Loucy (cell line): ENCODE measurements around the gene BCLAF3.

ENCODE experiments used
- EZH2phosphoT487 ChIP-seq: fragments of 200-600 bp; IDR thresholded peaks from 2 replicates; pipeline ENCODE4 v1.6.1; 2018; ENCODE audit warnings: antibody characterized with exemption, mild to moderate bottlenecking, moderate library complexity, borderline replicate concordance
- TF ChIP-seq, protein P1 (sequence below): fragments of 200-600 bp; sonication (generic); conservative IDR thresholded peaks from 2 replicates; pipeline ENCODE4 v1.5.1; 2014; ENCODE audit warnings: mild to moderate bottlenecking, antibody characterized with exemption, low read length

DNA sequence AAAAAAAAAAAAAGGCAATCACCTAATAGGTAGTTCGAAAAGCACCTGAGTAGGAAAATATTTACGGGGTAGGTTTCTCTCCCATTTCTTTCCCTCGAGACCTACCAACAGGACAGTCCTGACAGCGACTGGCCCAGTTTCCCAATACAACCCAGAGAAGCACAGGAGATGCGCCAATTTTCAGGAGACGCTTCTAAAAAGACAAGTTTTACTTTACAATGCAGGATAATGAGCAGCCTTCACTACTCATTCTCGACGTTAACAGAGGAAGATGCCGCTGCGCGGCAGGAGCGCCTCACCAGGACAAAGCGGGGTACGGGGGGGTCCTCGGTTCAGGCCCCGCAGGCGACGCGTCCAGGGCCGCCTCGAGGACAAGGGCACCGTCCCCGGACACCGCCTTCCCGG, 708 bp downstream of the BCLAF3 start:
- TF ChIP-seq EZH2phosphoT487, result no peak
- TF ChIP-seq, protein P1, sequence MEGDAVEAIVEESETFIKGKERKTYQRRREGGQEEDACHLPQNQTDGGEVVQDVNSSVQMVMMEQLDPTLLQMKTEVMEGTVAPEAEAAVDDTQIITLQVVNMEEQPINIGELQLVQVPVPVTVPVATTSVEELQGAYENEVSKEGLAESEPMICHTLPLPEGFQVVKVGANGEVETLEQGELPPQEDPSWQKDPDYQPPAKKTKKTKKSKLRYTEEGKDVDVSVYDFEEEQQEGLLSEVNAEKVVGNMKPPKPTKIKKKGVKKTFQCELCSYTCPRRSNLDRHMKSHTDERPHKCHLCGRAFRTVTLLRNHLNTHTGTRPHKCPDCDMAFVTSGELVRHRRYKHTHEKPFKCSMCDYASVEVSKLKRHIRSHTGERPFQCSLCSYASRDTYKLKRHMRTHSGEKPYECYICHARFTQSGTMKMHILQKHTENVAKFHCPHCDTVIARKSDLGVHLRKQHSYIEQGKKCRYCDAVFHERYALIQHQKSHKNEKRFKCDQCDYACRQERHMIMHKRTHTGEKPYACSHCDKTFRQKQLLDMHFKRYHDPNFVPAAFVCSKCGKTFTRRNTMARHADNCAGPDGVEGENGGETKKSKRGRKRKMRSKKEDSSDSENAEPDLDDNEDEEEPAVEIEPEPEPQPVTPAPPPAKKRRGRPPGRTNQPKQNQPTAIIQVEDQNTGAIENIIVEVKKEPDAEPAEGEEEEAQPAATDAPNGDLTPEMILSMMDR, result no peak
